ENCODE results near the gene CDH9.
A peak's percentile ranks its signal among the peaks of the same experiment; 100 is the strongest.

The CDH9 gene

DNA sequence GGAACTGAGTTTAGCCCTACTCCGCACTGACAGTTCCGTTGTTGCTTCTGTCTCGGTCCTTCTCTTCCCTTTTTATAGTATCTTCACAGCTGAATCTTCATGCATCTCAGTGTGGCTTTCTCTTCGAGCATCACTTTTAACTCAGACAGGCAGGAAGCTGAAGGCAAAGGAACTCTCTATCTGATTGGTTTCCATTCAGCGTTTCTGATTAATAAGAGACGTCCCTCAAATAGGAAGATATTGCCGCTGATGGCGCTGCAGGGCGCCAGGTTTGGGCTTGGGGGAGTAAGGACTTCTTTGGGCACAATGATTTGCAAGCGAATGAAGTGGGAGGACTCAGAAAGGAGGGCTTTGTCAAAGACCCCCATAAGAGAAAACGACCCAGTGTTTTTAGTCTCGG, at the start of gene CDH9:
CDH9 (minus strand) TSS at position 111 of the 400 bp plus-strand sequence. CDS start 50,253 bp downstream, outside the sequence.
- H3K27me3 ChIP-seq = no peaks in the 10 kb centered on the region
- no peak within 1 kb of the TSS for H3K27ac ChIP-seq
- H3K36me3 ChIP-seq = no peaks in the 10 kb centered on the region
- H3K9ac ChIP-seq = no peak within 1 kb of the TSS
- no peak for TF ChIP-seq Cebpa-rat (IDR thresholded peaks at IDR 0.05)
- peaks cover 0 to 11% (median 0%) of the 10 kb centered on the region in 10 experiments; a peak in 4 of 20 replicates for H3K4me1 ChIP-seq
- no peak within 1 kb of the TSS for H3K4me3 ChIP-seq
- H3K9me3 ChIP-seq (replicated peaks in 1 of 11) = no peaks in the 10 kb centered on the region
- H3K4me2 ChIP-seq = 0 out of 22 replicates have a peak within 1 kb of the TSS, but pooled peaks of 1 of the 11 experiments have one; percentile 6
- no peaks in the 10 kb centered on the region for H4K20me1 ChIP-seq

DNA sequence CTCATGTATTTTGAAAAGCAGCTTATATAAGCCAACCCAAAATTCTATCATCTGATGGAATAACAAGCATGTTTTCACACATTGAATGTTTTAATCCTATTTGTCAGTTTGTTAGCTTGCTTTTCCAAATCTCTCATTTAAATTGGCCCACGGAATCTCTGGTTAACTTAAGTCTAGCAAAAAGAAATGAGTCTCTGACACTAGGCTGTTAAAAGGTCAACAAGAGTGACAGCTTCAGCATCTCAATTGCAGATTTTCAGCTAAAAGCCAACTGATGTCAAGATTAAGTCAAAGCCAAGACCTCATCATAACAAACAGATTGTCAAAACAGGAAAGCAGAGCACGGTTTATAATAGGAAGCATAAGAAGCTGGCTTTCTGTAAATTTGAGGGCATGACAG, 49.4 kb upstream of the CDH9 start:
- no peak for TF ChIP-seq Cebpa-rat (IDR thresholded peaks at IDR 0.05)
- Histone ChIP-seq H3K27me3 (no peaks in the 10 kb centered on the region), H3K4me1 (no peaks in the 10 kb centered on the region), H4K20me1 (no peaks in the 10 kb centered on the region), H3K27ac (no peak overlapping the region), H3K9ac (no peak overlapping the region), H3K9me3 (replicated peaks in 1 of 11) (no peaks in the 10 kb centered on the region), H3K4me2 (no peak overlapping the region), H3K36me3 (no peaks in the 10 kb centered on the region), H3K4me3 (no peak overlapping the region)

DNA sequence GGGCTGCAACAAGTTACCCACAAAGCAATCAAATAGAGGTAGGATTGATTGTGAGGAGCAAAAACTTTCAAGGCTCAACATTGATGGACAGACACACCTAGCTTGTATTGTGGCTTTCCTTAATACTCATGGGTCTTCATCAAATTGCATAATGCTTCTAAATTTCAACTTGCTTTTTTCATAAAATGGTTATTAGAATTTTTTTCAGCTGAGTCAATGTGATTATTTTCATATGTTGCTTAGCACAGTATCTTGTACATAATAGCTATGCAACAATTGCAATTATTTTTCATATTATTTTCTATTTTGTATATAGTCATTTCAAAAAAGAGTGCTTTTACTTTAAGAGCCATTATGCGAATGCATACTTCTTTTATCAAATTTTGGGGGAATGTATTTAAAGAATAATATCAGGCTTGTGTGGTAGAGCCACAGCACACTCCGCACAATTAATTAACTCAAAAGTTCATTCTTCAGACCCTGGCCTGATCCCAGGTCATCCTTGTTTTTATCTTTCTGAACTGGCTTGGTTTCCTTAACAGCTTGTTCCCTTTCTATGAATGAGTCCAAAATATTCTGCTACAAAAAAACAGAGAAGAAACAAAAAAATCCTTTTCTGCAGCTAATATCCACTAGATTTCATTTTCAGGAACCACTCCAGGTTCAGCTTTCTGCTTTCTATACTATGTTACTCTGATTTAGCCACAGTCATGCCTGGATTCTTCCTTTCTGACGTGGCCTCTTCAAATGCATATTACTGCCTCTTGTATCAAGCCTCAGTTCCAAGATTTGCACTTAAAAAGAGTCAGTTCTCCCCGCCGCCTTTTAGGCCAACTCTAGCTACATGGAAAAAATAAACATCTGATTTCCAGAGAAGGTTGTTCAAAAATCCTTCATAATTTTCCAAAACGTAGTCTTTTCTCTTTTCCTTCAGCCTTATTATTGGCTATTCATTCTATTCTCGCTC, 45.3 kb upstream of the CDH9 start:
- no peaks in the 10 kb centered on the region for H3K4me1 ChIP-seq
- H3K4me3 ChIP-seq = no peak overlapping the region
- no peaks in the 10 kb centered on the region for H4K20me1 ChIP-seq
- no peak overlapping the region for H3K9ac ChIP-seq
- no peaks in the 10 kb centered on the region for H3K27me3 ChIP-seq
- no peak overlapping the region for H3K27ac ChIP-seq
- H3K9me3 ChIP-seq (replicated peaks in 1 of 11) = peaks cover 0 to 3% (median 0%) of the 10 kb centered on the region in 11 experiments; a peak in 1 of 22 replicates
- no peaks in the 10 kb centered on the region for H3K36me3 ChIP-seq
- TF ChIP-seq Cebpa-rat (IDR thresholded peaks at IDR 0.05) = no peak
- no peak overlapping the region for H3K4me2 ChIP-seq

DNA sequence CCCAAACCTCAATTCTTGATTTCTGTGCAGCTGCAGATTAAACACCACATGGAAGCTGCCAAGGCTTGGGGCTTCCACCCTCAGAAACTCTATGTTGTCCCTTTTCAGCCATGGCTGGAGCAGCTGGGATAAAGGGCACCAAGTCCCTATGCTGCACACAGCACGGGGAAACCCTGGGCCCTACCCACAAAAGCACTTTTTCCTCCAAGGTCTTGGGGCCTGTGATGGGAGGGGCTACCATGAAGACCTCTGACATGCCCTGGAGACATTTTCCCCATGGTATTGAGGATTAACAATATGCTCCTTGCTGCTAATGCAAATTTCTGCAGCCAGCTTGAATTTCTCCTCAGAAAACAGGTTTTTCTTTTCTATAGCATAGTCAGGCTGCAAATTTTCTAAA, 41.8 kb upstream of the CDH9 start:
- Histone ChIP-seq H4K20me1 (no peaks in the 10 kb centered on the region), H3K4me1 (no peaks in the 10 kb centered on the region), H3K27ac (no peak overlapping the region), H3K4me3 (no peak overlapping the region), H3K9me3 (replicated peaks in 1 of 11) (peaks cover 0 to 3% (median 0%) of the 10 kb centered on the region in 11 experiments; a peak in 7 of 22 replicates), H3K36me3 (no peaks in the 10 kb centered on the region), H3K9ac (no peak overlapping the region), H3K4me2 (no peak overlapping the region), H3K27me3 (no peaks in the 10 kb centered on the region)
- TF ChIP-seq Cebpa-rat (IDR thresholded peaks at IDR 0.05) = no peak

- H3K36me3 ChIP-seq = no peaks in the 10 kb centered on the region
- H3K4me1 ChIP-seq = no peaks in the 10 kb centered on the region
Measured at GRCh38 chr5:27062451-27062850, 24.1 kb upstream of the CDH9 start.

GRCh38 chr5:27048510-27048909, 10.1 kb upstream of the CDH9 start:
- no peak for TF ChIP-seq Cebpa-rat (IDR thresholded peaks at IDR 0.05)
- Histone ChIP-seq H3K9me3 (replicated peaks in 1 of 11) (no peaks in the 10 kb centered on the region), H3K4me2 (no peak overlapping the region), H3K27me3 (no peaks in the 10 kb centered on the region), H3K27ac (no peak overlapping the region), H4K20me1 (no peaks in the 10 kb centered on the region), H3K4me3 (no peak overlapping the region), H3K4me1 (no peaks in the 10 kb centered on the region), H3K36me3 (no peaks in the 10 kb centered on the region), H3K9ac (no peak overlapping the region)

More at GRCh38 chr5:27062451-27062850, 24.1 kb upstream of the CDH9 start:
- Histone ChIP-seq H3K9ac (no peak overlapping the region), H3K4me2 (no peak overlapping the region), H4K20me1 (no peaks in the 10 kb centered on the region), H3K27ac (no peak overlapping the region), H3K27me3 (no peaks in the 10 kb centered on the region), H3K9me3 (replicated peaks in 1 of 11) (no peaks in the 10 kb centered on the region), H3K4me3 (no peak overlapping the region)
- TF ChIP-seq Cebpa-rat (IDR thresholded peaks at IDR 0.05) = no peak

- Histone ChIP-seq H3K4me1 (peaks cover 0 to 11% (median 0%) of the 10 kb centered on the region in 10 experiments; a peak in 3 of 20 replicates), H3K4me3 (no peak overlapping the region), H4K20me1 (no peaks in the 10 kb centered on the region), H3K9me3 (replicated peaks in 1 of 11) (no peaks in the 10 kb centered on the region), H3K27me3 (no peaks in the 10 kb centered on the region), H3K9ac (no peak overlapping the region), H3K36me3 (no peaks in the 10 kb centered on the region), H3K27ac (no peak overlapping the region), H3K4me2 (no peak overlapping the region)
- TF ChIP-seq Cebpa-rat (IDR thresholded peaks at IDR 0.05) = no peak
Measured at GRCh38 chr5:27041372-27041771, 3.0 kb upstream of the CDH9 start.

DNA sequence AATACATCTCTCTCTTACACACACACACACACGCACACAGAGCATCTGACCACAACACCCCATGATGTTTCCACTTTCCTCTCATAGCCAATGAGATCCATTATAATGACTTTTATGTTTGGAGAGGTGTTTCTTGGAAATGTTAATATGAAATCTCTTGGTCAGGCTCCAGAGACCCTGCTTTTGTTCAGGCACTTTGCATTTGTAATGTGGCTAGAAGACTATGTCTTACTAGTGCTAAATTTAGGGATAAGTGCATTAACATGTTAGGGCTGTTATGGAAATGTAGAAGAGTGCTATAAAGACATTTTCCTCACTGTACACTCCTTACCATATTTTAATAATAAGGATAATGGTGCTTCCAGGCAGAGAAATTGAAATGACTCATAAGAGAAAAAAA, 3.8 kb downstream of the CDH9 start:
- H3K27ac ChIP-seq = no peak overlapping the region
- no peaks in the 10 kb centered on the region for H3K9me3 ChIP-seq (replicated peaks in 1 of 11)
- peaks cover 0 to 7% (median 0%) of the 10 kb centered on the region in 10 experiments; a peak in 3 of 20 replicates for H3K4me1 ChIP-seq
- no peak overlapping the region for H3K4me3 ChIP-seq
- no peak for TF ChIP-seq Cebpa-rat (IDR thresholded peaks at IDR 0.05)
- H3K36me3 ChIP-seq = no peaks in the 10 kb centered on the region
- H3K27me3 ChIP-seq = no peaks in the 10 kb centered on the region
- no peaks in the 10 kb centered on the region for H4K20me1 ChIP-seq
- H3K9ac ChIP-seq = no peak overlapping the region
- no peak overlapping the region for H3K4me2 ChIP-seq

GRCh38 chr5:27026801-27027200, 11.6 kb downstream of the CDH9 start:
- TF ChIP-seq Cebpa-rat (IDR thresholded peaks at IDR 0.05) = no peak
- Histone ChIP-seq H3K27ac (no peak overlapping the region), H3K9ac (no peak overlapping the region), H3K4me2 (no peak overlapping the region), H3K36me3 (no peaks in the 10 kb centered on the region), H3K4me3 (no peak overlapping the region), H4K20me1 (no peaks in the 10 kb centered on the region), H3K4me1 (peaks cover 0 to 8% (median 0%) of the 10 kb centered on the region in 10 experiments; a peak in 3 of 20 replicates), H3K27me3 (no peaks in the 10 kb centered on the region), H3K9me3 (replicated peaks in 1 of 11) (no peaks in the 10 kb centered on the region)
